ENCODE measurements around the gene KISS1R.

GRCh38 chr19:947090-947706, 30.1 kb downstream of the KISS1R start:
- TF ChIP-seq CTCF (IDR thresholded peaks at IDR 0.05; ENCODE audit: low read length) (no peak), EZH2 (IDR thresholded peaks at IDR 0.05; ENCODE audit: borderline replicate concordance, low read length) (no peak)
